H1 (cell line): Measurements from ENCODE around the gene YWHAB. TPM values are rescaled to one million over a fixed set of nuclear protein-coding genes. Genes with fewer than 3 reads are reported as not detected.

Experiments
- BACH1 ChIP-seq: IDR thresholded peaks from 2 replicates; pipeline ENCODE4 v1.6.1; 2012; ENCODE audit warnings: low read length, improper control_type of control experiment
- CBX5 ChIP-seq: fragments of 300-800, 300-1000 bp; sonication (generic); IDR thresholded peaks from 2 replicates; pipeline ENCODE4 v1.7.1; 2016; ENCODE audit warnings: antibody characterized with exemption, low read length, low read depth
- CREB1 ChIP-seq: IDR thresholded peaks from 2 replicates; pipeline ENCODE4 v1.6.1; 2012; ENCODE audit warnings: inconsistent platforms
- CTCF ChIP-seq, 3 experiments: IDR thresholded peaks; 1 replicate in 2 of 3; 2 replicates in 1 of 3; pipeline versions ENCODE4 v1.5.1 to v1.6.1; 2011; ENCODE audit warnings: low read length in 3 of 3, mild to moderate bottlenecking in 3 of 3, inconsistent platforms in 2 of 3, low read depth in 1 of 3, moderate library complexity in 1 of 3; ENCODE audit not compliant: insufficient read depth in 1 of 3; ENCODE audit errors: control extremely low read depth in 1 of 3
- GABPA ChIP-seq: IDR thresholded peaks from 2 replicates; pipeline ENCODE4 v1.6.1; 2011; ENCODE audit warnings: mild to moderate bottlenecking, low read length, moderate library complexity, borderline replicate concordance; ENCODE audit not compliant: insufficient read depth
- KDM4A ChIP-seq: IDR thresholded peaks from one replicate; pipeline ENCODE4 v1.7.1; 2012; ENCODE audit warnings: low read depth, mild to moderate bottlenecking, moderate library complexity, low read length, inconsistent platforms; ENCODE audit not compliant: severe bottlenecking
- SP2 ChIP-seq: IDR thresholded peaks from 2 replicates; pipeline ENCODE4 v1.6.1; 2012; ENCODE audit warnings: mild to moderate bottlenecking, low read length, inconsistent platforms
- polyA plus RNA-seq, 7 experiments: library from polyadenylated mRNA; depleted of rRNA in 3 of 7; stranded (reverse) in 5 of 7; unstranded in 2 of 7; fragments of >200 nt in 5 of 7; fragments of 200-250 nt in 2 of 7; gene quantifications; 1 replicate in 5 of 7; 2 replicates in 1 of 7; 4 replicates in 1 of 7; pipeline versions ENCODE4 v1.2.1 to v1.2.3, GENCODE V29; 2011 to 2013; ENCODE audit warnings: missing spikeins in 2 of 7, mixed read lengths in 2 of 7
- total RNA-seq: library from RNA; stranded (reverse); fragmentation: NEBNext Ultra II Directional; extraction: Animal tissue kit (Norgen Biotek cat#: 25700); gene quantifications from 2 replicates; pipeline ENCODE4 v1.2.1, GENCODE V29; 2021
- TF ChIP-seq, protein P1 (sequence below): fragments of 300-600 bp; sonication (generic); IDR thresholded peaks from 2 replicates; pipeline ENCODE4 v1.7.1; 2012; ENCODE audit warnings: low read length, moderate library complexity, mild to moderate bottlenecking, inconsistent platforms; ENCODE audit not compliant: insufficient replicate concordance
- TF ChIP-seq, protein P2 (sequence below): IDR thresholded peaks from 2 replicates; pipeline ENCODE4 v1.6.1; 2012; ENCODE audit warnings: inconsistent platforms

Gene YWHAB
- total and polyA plus RNA-seq, 2 of the 8 experiments (the other 6 are each of a cell fraction or from before 2014, with no cell fraction given) = 72.9 to 256 TPM

DNA sequence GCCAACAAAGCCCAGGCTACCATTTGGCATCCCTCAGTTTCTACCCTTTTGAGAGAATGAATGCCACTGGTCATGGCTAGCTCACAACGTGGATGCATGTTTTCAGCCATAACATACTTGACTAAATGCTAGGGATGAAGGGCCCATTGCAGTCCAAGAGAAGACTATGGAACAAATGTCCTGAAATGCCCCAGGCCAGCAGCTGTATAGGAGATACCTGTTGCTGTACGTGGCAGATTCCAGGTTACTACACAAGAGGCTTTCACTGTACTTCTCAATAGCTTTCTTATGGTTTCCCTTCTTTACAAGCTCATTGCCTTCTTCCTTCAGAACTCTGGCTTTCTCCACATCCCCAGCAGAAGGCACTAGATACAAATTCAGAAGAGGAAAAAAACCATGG, 63.0 kb downstream of the YWHAB start (continued):
- TF ChIP-seq, protein P1, sequence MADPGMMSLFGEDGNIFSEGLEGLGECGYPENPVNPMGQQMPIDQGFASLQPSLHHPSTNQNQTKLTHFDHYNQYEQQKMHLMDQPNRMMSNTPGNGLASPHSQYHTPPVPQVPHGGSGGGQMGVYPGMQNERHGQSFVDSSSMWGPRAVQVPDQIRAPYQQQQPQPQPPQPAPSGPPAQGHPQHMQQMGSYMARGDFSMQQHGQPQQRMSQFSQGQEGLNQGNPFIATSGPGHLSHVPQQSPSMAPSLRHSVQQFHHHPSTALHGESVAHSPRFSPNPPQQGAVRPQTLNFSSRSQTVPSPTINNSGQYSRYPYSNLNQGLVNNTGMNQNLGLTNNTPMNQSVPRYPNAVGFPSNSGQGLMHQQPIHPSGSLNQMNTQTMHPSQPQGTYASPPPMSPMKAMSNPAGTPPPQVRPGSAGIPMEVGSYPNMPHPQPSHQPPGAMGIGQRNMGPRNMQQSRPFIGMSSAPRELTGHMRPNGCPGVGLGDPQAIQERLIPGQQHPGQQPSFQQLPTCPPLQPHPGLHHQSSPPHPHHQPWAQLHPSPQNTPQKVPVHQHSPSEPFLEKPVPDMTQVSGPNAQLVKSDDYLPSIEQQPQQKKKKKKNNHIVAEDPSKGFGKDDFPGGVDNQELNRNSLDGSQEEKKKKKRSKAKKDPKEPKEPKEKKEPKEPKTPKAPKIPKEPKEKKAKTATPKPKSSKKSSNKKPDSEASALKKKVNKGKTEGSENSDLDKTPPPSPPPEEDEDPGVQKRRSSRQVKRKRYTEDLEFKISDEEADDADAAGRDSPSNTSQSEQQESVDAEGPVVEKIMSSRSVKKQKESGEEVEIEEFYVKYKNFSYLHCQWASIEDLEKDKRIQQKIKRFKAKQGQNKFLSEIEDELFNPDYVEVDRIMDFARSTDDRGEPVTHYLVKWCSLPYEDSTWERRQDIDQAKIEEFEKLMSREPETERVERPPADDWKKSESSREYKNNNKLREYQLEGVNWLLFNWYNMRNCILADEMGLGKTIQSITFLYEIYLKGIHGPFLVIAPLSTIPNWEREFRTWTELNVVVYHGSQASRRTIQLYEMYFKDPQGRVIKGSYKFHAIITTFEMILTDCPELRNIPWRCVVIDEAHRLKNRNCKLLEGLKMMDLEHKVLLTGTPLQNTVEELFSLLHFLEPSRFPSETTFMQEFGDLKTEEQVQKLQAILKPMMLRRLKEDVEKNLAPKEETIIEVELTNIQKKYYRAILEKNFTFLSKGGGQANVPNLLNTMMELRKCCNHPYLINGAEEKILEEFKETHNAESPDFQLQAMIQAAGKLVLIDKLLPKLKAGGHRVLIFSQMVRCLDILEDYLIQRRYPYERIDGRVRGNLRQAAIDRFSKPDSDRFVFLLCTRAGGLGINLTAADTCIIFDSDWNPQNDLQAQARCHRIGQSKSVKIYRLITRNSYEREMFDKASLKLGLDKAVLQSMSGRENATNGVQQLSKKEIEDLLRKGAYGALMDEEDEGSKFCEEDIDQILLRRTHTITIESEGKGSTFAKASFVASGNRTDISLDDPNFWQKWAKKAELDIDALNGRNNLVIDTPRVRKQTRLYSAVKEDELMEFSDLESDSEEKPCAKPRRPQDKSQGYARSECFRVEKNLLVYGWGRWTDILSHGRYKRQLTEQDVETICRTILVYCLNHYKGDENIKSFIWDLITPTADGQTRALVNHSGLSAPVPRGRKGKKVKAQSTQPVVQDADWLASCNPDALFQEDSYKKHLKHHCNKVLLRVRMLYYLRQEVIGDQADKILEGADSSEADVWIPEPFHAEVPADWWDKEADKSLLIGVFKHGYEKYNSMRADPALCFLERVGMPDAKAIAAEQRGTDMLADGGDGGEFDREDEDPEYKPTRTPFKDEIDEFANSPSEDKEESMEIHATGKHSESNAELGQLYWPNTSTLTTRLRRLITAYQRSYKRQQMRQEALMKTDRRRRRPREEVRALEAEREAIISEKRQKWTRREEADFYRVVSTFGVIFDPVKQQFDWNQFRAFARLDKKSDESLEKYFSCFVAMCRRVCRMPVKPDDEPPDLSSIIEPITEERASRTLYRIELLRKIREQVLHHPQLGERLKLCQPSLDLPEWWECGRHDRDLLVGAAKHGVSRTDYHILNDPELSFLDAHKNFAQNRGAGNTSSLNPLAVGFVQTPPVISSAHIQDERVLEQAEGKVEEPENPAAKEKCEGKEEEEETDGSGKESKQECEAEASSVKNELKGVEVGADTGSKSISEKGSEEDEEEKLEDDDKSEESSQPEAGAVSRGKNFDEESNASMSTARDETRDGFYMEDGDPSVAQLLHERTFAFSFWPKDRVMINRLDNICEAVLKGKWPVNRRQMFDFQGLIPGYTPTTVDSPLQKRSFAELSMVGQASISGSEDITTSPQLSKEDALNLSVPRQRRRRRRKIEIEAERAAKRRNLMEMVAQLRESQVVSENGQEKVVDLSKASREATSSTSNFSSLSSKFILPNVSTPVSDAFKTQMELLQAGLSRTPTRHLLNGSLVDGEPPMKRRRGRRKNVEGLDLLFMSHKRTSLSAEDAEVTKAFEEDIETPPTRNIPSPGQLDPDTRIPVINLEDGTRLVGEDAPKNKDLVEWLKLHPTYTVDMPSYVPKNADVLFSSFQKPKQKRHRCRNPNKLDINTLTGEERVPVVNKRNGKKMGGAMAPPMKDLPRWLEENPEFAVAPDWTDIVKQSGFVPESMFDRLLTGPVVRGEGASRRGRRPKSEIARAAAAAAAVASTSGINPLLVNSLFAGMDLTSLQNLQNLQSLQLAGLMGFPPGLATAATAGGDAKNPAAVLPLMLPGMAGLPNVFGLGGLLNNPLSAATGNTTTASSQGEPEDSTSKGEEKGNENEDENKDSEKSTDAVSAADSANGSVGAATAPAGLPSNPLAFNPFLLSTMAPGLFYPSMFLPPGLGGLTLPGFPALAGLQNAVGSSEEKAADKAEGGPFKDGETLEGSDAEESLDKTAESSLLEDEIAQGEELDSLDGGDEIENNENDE = no peak
- TF ChIP-seq, protein P2, sequence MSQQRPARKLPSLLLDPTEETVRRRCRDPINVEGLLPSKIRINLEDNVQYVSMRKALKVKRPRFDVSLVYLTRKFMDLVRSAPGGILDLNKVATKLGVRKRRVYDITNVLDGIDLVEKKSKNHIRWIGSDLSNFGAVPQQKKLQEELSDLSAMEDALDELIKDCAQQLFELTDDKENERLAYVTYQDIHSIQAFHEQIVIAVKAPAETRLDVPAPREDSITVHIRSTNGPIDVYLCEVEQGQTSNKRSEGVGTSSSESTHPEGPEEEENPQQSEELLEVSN = no peak
- TF ChIP-seq KDM4A (no peak), CREB1 (no peak), CBX5 (no peak), SP2 (no peak), BACH1 (no peak), CTCF (IDR thresholded peaks at IDR 0.05; ENCODE audit: control extremely low read depth in 1 of 3, insufficient read depth in 1 of 3, low read depth in 1 of 3, low read length in 3 of 3) (no peak), GABPA (no peak)
